Measurements from ENCODE around the gene PTPN6.

Gene PTPN6

DNA sequence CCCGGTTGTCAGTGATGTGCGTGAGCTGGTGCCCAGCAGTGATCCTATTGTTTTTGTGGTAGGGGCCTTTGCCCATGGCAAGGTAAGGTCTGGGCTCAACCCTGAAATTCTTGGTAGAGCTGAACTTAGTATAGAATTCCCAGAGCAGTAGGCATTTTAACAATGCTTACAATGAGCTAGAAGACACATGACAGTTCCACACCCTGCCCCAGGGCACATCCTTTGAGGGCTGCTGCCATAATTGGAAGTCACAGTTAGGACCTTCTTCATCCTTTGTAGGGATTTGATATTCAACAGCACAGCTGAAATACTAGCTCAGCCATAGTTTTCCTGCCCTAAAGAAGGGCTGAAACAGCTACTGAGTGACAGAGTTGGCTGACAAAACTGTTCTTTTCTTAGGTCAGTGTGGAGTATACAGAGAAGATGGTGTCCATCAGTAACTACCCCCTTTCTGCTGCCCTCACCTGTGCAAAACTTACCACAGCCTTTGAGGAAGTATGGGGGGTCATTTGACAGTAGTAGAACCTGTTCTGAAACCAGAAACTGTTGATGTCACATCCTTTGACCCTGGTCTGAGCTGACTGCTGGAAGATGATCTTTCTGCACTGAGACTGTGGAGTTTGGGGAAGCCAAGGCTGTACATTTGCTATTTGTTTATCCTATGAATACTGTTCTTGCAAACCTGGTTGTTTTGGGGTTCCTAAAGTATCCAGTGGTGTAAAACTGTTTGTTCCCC is 24.3 kb downstream of the PTPN6 start:
- no peak for DNase-seq

DNA sequence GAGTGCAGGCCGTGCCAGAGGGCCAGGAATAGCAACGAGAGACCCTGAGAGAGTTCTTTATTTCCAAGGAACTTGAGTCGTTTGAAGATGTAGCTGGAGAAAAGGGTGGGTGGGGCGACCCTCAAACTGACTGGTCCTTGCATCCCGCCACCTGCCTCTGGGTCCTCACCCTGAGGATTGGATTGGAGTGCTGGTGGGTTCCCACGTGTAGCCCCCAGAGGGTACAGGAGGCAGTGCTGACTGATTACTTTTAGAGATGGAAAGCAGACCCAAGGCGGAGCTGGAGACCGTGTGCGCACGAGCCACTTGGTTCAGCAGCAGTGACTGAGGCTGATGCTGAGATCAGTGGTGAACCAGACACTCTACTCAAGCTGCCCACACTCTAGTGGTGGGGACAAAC is 26.5 kb downstream of the PTPN6 start:
- no peak for DNase-seq

DNA sequence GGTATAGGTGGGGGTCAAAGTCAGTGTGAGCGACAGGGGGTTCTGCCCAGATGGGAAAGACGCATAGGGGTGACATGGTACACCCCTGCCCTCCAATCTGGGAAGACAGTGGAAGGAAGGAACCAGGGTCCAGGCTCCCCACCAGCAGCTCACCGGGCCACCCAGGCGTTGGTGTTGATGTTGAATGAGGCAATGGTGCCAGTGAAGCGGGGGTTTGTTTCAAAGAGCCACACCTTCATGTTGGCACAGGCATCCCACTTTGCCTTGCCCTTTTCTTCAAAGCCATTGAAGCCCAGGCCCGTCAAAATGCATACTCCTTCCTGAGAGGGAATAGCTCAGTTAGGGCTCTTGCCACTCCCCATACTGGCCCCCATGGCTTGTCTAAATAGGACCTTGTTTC is 27.0 kb downstream of the PTPN6 start:
- DNase-seq: no peak

DNA sequence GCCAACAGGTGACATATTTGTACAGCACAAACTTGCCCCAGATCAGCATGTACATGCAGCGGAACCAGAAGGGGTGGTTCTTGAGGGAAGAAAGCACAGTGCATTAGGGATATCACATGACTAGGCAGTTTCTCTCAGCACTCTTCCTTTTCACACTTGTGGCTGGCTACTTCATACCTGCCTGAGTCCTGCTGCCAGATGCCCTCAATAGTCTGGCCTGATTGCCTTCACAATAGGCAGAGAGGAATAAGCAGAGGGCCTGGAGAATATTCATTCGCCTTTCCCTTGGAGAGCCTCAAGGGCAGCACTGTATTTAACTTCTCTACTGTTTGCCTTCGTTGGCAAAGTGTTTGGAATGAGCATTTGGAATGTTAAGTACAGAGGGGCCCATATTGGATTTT is 27.5 kb downstream of the PTPN6 start:
- no peak for DNase-seq

DNA sequence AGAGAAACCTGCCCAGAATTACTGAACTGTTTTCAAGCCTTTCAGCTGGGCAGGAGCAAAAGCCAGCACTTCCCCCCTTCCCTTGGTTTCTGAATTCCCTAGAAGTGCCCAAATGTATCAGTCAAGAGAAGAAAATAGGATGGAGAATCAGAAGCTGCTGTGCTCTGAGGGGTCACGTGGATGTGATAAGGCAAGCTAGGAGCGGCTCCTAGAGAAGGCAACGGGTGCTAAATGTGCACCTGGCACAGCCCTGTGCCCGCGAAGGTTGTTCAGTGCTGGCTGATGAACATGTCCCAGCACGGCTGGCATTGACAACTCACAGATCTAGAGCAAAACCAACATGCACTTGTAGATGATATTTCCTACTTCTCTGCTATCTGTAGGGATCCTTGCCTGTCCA is 27.9 kb downstream of the PTPN6 start:
- DNase-seq: no peak

DNA sequence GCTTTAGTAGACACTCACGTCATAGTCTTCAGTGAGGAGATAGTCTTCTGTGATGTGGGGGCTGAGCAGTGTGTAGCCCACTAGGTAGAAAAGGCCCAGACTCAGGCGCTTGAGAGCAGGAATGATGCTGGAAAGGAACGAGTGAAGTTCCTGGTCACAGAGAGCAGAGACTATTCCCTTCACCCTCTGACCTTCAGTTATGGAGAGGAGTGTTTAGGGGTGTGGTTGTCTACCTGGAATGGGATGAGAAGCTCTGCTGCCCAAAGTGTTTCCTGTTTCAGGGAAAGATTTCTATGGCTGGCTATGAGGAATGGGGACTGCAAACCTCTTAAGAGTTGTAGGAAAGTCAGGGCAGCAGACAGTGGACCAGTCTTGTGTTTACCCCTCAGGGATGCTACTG is 28.3 kb downstream of the PTPN6 start:
- no peak for DNase-seq

DNA sequence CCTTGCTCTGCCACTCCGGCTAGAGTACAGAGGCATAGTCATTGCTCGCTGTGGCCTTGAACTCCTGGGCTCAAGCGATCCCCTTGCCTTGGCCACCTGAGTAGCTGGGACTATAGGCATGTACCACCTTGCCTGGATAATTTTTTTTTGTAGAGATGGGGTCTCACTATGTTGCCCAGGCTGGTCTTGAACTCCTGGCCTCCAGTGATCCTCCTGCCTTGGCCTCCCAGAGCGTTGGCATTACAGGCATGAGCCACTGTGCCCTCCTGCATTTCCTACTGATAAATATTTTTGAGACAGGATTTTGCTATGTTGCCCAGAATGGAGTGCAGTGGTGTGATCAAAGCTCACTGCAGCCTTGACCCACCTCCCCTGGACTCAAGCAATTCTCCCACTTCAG is 28.9 kb downstream of the PTPN6 start:
- DNase-seq: no peak

DNA sequence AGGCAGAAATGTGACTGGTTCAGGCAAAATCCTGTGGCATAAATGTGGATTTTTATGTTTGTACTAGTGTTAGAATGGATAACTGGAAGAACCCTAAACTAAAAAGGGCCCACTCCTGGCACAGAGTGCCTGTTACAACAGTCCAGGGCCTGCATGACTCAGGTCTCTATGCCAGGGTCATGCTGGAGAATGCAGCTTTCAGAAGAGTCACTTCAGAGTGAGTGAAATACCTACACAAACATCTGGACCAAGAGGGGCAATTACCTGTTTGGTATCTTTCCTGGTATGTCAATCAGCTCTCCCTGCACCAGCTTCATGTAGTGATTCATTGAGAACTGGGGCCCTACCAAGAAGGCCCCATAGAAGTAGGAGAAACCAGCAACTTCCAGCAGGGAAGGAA is 29.6 kb downstream of the PTPN6 start:
- DNase-seq: no peak

DNA sequence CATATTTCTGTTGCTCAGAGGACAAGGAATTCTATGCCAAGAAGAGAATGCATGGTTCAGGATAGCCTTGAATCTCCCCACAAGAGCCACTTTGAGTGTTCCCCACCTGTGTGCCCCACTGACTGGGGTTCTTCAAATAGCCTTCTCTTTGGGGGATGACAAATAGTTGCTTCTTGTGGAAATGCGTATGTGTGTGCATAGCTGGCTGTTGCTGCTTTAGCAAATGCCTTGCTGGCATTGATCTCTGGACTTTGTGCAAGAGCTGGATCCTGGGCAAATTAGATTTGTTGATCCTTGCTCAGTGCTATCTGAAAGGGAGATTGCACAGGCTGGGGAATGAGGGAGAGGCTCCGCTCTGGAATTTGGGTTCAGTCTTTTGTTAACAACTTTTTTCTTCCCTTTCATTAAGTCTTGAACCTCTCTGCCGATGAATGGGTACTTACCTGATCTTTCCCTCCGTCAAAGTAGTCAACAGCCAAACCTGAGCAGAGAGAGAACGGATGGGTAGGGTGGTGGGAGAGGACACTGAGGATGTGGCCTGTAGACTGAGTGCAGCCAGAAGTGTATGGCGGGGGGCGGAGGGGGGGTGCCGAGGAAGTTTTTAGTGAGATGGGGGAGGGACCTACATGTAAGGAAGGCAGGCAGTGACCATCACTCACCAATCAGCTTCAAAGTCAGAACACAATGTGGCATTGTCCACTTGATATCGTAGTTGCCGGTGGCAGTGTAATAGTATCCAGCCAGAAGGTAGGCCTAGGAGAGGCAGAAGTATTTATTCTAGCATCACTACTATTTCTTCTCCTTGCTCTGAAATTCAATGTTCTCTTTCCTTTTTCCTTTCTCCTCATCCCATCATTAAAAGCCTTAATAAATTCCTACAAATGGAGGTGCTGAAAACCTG is 30.2 kb downstream of the PTPN6 start:
- no peak for DNase-seq

DNA sequence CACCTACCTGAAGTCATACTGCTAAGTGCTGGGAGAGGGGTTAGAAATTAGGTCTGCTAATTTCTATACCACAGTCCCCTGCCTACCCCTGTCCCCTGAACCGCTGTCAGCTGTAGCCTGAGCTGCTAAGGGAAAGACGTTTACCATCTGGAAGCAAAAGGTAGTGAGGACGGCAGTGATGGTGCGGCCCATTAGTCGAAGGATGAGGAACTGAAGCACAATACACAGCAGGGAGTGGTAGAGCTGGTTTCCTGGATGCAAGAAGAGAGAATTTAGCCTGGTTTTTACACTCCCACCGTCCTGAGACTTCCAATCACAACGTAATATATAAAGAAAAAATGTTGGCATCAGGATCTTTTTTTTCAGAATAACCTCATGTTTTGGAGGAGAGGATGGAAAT is 31.4 kb downstream of the PTPN6 start:
- no peak for DNase-seq

DNA sequence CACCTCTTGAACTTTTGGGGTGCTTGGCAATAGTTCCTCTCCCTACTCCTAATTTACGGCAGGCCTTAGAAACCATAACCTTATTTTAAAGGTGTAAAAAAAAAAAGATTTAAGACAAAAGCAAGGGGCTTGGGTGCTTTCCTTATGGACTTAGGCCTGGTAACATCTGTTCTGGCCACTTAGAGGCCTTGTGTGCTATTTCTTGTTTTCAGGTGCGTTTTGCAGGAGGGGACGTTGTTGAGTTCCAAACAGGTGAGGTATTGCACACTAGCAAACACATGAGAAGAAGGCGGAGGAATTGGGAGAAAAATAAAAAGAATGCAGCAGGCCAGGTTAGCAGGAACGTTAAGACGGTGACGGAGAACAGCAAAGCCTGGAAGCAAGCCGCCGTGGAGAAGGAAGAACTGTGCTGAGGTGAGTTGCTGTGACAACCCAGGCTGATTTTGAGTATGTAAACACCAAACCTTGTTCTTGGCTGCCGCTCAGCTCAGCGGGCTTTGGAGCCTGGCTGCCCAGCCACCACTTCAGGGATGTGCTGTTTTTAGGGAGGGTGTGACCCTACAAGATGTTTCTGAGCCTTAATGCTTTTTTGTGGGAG is 36.9 kb downstream of the PTPN6 start:
- DNase-seq: no peak

DNA sequence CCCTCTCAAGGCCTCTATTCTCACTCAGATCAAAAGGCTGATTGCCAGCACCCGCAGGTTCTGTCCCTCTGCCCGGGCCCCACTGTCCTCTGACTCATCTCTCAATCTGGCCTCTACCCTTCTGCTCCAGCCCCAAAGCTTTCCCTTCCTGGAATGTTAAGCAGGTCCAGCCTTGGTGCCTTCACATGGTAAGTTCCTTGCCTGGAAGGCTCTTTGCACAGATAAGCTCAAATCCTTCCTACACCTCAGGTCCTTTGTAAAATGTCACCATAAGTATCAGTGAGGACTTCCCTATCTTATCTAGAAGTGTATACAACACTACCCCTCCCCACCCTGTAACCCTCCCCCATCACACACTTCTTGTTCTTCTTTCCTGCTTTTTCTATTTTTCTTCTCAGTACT is 44.9 kb downstream of the PTPN6 start:
- no peak for DNase-seq

DNA sequence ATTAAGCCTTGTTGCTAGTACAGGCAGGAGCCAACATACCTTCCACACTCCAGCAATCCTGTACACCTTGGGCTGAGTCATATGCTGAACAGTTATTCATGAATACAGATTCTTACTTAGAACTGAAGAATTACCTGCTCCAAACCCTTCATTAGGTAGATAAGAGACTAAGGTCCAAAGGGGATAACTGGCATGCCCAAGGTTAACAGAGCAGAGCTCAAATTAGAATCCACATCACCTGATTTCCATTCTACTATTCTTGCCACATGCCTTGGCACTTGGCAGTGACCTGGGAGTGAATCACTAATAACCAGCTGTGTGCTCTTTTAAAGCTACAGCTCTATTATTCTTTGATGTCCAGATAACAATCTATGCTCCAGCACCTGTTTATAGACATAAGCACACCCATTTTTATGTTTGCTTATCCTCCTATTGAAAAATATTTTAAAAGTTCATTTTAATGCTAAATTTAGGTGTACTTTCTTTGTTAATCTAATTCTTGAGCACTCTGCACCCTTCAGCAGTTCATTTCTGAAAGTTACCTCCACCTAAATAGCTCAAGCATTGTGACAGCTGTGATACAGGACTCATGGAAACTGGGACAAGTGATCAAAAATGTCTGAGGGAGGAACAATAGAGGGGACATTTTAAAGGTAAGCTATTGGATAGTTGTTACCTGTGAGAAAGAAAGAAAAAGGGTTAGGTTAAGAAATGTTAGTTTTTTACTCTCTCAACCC is 47.7 kb downstream of the PTPN6 start:
- no peak for DNase-seq

DNA sequence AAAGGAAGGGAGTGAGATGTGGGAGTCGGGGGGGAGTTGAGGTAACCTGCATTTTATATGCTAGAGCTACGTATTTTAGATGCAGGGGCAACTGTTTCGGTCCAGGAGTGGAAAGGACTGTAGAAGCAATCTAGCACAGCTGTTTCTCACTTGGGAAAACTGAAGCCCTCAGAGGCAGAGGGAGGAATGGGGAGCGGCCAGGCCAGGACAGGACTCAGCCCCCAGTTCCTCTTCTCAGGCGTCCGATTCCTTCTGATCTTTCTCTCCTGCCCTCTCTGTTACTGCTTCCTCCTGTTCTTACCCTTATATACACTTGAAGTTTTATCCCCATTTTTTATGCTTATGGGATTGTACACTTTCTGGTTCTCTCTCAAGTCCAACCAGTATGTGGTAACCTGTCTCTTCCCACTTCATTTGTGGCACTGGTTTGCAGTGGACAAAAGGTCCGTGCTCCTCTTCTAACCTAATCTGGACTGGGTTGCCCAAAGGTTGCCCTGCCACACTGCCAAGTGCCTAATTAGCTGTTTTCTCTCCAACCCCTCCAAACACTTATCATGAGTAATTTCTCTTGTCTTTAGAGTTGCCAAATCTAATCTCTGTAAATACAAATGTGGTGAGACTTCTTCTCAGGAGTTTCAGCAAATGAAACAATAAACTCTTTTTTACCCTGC is 50.9 kb downstream of the PTPN6 start:
- DNase-seq: no peak

DNA sequence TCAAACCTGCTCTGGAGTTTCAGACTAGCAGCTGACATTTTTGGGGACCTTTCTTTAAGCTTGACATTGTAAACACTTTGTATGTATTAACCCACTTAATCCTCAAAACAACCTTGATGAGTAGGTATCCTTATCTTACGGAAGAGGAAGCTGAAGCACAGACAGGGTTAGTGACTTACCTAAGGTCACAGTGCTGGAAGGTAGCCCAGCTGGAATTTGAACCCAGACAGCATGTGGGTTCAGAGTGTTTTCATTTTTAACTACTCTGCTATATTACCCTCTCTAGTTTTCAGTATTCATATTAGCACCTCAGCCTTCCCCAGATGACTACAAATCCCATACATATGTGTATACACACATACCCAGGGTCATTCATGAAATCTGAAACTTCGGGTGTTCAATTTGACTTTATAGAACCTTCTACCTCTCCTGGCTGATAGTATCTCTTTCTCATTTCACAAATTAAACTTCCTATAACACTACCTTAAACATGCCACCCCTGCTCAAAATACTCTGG is 53.2 kb downstream of the PTPN6 start:
- DNase-seq: no peak

DNA sequence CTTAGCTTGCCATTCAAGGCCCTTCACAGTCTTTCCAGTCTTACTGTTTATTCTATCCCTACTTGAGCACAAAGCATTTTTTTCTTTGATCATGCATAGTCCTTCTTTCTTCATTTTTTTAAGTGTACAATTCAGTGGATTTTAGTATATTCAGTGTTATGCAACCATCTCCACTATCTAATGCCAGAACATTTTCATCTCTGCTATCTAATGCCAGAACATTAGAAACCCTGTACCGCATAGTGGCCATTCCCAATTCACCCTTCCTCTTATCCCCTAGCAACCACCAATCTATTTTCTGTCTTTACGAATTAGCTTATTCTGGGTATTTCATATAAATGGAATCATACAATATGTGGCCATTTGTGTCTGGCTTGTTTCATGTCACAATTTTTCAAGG is 53.7 kb downstream of the PTPN6 start:
- DNase-seq: no peak

DNA sequence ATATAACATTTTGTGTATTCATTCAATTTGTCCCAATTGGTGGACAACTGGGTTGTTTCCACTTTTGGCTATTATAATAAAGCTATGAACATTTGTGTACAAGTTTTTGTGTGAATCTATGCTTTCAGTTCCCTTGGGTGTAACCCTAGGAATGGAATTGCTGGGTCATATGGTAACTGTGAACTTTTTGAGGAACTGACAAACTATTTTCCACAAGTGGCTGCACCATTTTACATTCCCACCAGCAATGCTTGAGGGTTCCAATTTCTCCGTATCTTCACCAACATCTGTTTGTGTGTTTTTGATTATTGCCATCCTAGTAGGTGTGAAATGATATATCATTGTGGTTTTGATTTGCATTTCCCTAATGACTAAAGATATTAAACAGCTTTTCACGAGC is 54.2 kb downstream of the PTPN6 start:
- no peak for DNase-seq

DNA sequence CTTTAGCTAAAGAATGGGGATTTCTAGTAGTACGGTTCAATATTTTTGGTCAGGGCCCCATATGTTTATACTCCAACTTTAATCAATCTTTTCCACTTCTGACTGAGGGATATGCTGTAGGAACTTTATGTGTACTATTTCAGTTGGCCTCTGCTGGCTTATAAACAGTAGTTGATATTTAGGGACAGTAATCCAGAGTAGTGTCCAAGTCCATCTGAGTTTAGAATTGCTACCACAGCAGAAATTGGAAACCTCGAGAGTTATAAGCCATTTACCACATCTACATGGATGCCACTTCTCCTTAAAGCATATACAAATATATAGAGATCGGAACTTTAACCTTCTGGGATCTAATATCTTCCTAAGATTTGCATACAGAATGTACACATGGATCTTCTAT is 55.5 kb downstream of the PTPN6 start:
- DNase-seq: no peak

DNA sequence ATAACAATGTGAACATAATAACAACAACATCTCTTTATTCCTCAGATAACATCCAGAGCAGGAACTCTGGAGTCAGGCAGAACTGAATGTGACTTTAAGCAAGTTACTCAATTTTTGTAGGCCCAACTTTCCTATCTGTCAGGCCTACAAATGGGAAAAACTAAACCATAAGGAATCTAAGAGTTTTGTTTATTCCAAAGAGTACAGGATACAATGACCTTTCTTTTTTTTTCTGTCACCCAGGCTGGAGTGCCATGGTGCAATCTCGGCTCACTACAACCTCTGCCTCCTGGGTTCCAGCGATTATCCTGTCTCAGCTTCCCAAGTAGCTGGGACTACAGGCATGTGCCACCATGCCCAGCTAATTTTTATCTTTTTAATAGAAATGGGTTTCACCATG is 57.7 kb downstream of the PTPN6 start:
- DNase-seq: no peak

DNA sequence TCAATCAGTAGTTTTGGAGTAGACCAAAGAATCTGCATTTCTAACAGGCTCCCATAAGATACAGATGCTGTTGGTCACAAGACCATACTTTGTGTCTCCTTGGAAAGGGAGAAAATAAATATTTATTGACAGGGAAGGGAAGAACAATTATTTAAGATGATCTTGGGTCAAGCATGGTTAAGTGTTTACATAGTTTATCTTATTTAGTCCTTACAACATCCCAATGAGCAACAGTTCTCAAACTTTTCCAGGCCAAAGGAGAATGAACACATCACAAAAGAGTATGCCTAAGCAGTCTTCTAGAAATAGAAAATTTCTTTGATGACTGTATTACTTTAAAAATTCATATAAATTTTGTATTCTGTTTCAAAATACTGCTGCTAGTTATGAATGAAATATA is 58.4 kb downstream of the PTPN6 start:
- no peak for DNase-seq
